HUES6 (cell line): ENCODE measurements around the gene APOL3.

Experiments used
- H3K27ac ChIP-seq: 2 replicates; pipeline ENCODE4 v1.7.0; 2013; ENCODE audit warnings: low read depth, mild to moderate bottlenecking, low read length, inconsistent platforms
- H3K27me3 ChIP-seq: 2 replicates; pipeline ENCODE4 v1.6.1; 2013; ENCODE audit warnings: low read length; ENCODE audit not compliant: control insufficient read depth, insufficient read depth
- H3K36me3 ChIP-seq: 2 replicates; pipeline ENCODE4 v1.6.1; 2013; ENCODE audit warnings: low read length; ENCODE audit not compliant: control insufficient read depth, insufficient read depth
- H3K4me1 ChIP-seq: 2 replicates; pipeline ENCODE4 v1.6.1; 2013; ENCODE audit warnings: low read length; ENCODE audit not compliant: control insufficient read depth, insufficient read depth
- H3K4me3 ChIP-seq: 2 replicates; pipeline ENCODE4 v1.5.1; 2013; ENCODE audit warnings: low read depth, low read length
- H3K9ac ChIP-seq: one replicate; pipeline ENCODE4 v1.6.1; 2013; ENCODE audit warnings: mild to moderate bottlenecking, low read length
- H3K9me3 ChIP-seq: 2 replicates; pipeline ENCODE4 v1.6.1; 2013; ENCODE audit warnings: low read depth, low read length; ENCODE audit not compliant: control insufficient read depth, insufficient read depth

The APOL3 gene

DNA sequence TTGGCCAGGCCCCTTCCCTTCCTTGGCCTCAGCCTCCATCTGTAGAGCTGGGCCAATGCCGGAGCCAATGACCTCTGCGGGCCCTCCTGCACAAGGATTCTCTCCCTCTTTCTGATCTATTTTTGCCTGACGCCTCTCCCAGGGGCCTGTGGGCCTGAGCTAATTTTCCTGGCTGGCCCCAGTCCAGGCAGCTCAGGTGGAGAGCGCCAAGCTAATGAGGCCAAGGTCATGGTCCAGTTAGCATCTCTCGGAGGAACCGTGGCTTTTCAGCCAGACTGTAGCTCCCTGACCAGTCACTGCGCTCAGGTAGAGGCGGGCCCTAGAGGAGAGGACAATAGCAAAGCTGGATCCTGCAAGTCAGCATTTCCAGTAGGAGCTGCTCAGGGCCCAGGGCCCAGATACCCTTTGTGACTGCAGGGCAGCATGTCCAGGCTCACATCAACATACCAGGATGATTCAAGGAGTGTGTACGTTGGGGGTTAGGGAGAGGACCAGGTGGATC, 43.5 kb downstream of the APOL3 start:
- Histone ChIP-seq H3K4me3 (no peak overlapping the region), H3K9me3 (no peaks in the 10 kb centered on the region), H3K9ac (no peak overlapping the region), H3K27me3 (no peaks in the 10 kb centered on the region), H3K36me3 (no peaks in the 10 kb centered on the region), H3K27ac (no peak overlapping the region), H3K4me1 (peaks cover 4% of the 10 kb centered on the region; the same call in 1 of the 2 replicates)

DNA sequence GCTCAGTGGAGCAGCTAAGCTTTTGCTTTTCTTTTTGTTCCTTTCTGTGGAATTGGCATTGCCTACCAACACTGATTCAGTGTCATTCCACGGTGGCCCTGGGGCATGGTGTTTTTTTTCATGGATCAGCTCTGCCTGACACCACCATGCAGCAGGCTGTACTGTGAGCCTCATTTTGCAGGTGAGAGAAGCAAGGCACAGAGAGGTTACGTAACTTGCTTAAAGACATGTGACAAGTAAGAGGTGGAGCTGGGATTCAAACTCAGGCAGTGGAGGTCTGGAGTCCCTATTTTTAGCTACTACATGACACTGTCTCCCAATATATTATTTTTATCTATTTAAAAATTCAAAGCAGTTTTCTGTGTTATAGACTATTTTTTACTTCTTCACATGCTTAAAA, 44.4 kb downstream of the APOL3 start:
- Histone ChIP-seq H3K27me3 (no peaks in the 10 kb centered on the region), H3K4me1 (peaks cover 3% of the 10 kb centered on the region; the same call in 1 of the 2 replicates)

DNA sequence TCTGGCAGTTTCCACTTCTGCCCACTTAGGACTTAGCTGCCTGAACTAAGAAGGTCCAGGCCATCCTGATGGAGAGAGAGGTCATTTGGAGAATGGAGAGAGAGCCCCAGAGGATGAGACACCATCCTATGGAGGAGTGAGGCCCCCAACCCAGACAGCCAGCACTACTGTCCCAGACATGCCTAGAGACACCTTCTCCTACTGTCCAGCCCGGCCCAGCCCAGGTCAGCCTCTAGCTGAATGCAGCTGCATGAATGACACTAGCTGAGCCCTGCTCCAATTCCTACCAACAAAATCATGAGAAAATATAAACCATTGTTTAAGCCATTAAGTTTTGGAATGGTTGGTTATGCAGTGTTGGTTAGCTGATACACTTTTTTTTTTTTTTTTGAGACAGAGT, 47.4 kb downstream of the APOL3 start:
- Histone ChIP-seq H3K9me3 (no peaks in the 10 kb centered on the region), H3K36me3 (no peaks in the 10 kb centered on the region), H3K9ac (no peak overlapping the region), H3K27ac (no peak overlapping the region), H3K27me3 (no peaks in the 10 kb centered on the region), H3K4me3 (no peak overlapping the region), H3K4me1 (peaks cover 7% of the 10 kb centered on the region; the same call in 1 of the 2 replicates)

More for the DNA sequence above, 44.4 kb downstream of the APOL3 start:
- Histone ChIP-seq H3K4me3 (no peak overlapping the region), H3K9me3 (no peaks in the 10 kb centered on the region), H3K36me3 (no peaks in the 10 kb centered on the region), H3K27ac (no peak overlapping the region), H3K9ac (no peak overlapping the region)

DNA sequence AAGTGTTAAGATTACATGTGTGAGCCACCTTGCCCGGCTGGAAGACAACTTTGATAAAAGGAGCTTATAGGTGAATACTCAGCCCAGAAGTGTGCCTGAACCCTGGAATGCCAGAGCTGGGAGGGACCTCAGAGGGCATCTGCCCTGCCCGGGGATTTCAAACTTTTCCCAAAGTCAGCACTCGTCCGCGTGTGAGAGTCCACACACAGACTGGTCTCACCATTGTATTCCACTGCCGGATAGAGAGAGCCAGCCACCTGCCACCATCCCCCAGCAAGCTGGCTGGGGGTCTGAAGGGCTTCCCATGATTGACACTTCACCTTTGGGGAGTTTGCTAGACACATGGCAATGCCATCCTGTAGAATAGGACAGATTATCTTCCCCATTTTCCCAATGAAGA, 49.2 kb downstream of the APOL3 start:
- H3K9ac ChIP-seq = no peak overlapping the region
- peaks cover 7% of the 10 kb centered on the region; the same call in 1 of the 2 replicates for H3K4me1 ChIP-seq
- no peaks in the 10 kb centered on the region for H3K36me3 ChIP-seq
- no peak overlapping the region for H3K4me3 ChIP-seq
- H3K9me3 ChIP-seq = no peaks in the 10 kb centered on the region
- no peaks in the 10 kb centered on the region for H3K27me3 ChIP-seq
- no peak overlapping the region for H3K27ac ChIP-seq

DNA sequence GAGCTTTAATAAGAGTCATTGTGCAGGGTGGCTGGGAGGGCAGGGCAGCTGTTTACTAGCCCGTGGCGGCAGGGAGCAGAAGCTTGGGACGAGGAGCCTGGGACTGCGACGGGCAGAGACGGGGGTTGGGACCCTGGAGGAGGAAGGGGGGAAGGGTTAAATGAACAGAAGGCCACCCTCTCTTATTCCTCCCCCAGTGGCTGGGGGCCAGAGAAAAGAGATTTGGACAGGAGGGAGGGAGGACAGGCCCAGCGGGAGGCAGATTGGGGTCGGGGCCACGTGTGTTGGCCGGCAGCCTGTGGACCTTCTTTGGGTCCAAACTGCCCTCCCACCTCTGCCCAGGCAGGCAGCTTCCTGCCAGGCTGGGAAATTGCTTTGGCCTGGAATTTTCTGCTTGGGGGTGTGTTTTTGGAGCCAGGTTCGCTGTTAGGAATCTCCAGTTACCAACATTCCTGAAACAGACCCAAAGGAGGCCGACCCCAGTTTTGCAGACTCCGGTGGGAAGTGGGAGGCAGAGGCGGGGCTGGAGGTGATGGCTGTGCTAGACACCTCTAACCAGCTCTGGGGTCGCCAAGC, 50.2 kb downstream of the APOL3 start:
- no peaks in the 10 kb centered on the region for H3K27me3 ChIP-seq
- peaks cover 12% of the 10 kb centered on the region; the same call in 1 of the 2 replicates for H3K4me1 ChIP-seq
- no peak overlapping the region for H3K27ac ChIP-seq
- no peak overlapping the region for H3K4me3 ChIP-seq
- no peaks in the 10 kb centered on the region for H3K36me3 ChIP-seq
- H3K9me3 ChIP-seq = no peaks in the 10 kb centered on the region
- H3K9ac ChIP-seq = no peak overlapping the region

DNA sequence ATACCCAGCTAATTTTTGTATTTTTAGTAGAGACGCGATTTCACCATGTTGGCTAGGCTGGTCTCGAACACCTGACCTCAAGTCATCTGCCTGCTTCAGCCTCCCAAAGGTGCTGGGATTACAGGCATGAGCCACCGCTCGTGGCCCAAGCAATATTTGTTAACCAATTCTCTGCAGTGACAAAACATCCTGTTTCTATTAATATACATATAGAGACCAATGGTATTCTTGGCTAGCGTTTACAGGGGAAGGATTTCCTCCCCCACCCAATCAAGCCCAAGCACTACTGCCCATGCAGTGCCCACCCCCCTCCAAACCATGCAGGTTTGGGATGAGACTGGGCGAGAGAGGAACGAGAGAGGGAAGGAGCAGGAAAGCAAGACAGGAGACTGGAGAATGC, 53.1 kb downstream of the APOL3 start:
- Histone ChIP-seq H3K27ac (no peak overlapping the region), H3K9me3 (no peaks in the 10 kb centered on the region), H3K36me3 (no peaks in the 10 kb centered on the region), H3K27me3 (no peaks in the 10 kb centered on the region), H3K4me1 (peaks cover 12% of the 10 kb centered on the region; the same call in 1 of the 2 replicates), H3K4me3 (no peak overlapping the region), H3K9ac (no peak overlapping the region)

DNA sequence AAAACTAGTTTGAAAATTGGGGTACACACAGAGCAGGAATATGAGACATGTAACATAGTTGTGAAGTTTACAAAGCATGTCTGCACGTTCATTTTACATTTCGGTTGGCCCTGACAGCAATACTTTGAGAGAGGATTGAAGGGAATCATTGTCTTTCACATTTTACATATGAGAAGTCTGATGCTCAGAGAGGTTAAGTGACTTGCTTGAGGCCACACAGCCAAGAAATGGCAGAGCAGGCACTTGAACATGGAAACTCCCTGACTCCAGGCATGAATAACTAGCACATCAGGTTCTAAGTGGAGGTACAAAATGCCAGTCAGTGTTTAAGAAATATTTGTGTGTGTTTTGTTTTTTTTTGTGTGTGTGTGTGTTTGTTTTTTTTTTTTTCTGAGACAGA, 53.6 kb downstream of the APOL3 start:
- Histone ChIP-seq H3K4me1 (peaks cover 12% of the 10 kb centered on the region; the same call in 1 of the 2 replicates), H3K27ac (no peak overlapping the region)

DNA sequence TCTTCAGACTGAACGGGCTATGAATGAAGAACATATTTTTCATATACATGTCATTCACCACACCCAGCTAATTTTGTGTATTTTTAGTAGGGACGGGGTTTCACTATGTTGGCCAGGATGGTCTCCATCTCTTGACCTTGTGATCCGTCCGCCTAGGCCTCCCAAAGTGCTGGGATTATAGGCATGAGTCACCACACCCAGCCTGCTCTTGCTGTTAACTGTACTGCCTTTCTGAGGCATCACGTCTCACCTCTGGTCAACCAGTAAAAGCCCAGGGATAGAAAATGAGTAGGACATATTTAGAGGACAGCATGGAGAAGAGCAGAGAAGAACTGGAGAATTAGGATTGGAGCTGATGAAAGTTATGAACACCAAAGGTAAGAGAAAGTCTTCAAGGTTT, 55.6 kb downstream of the APOL3 start:
- no peaks in the 10 kb centered on the region for H3K36me3 ChIP-seq
- no peak overlapping the region for H3K9ac ChIP-seq
- no peaks in the 10 kb centered on the region for H3K27me3 ChIP-seq
- no peak overlapping the region for H3K4me3 ChIP-seq
- peaks cover 6% of the 10 kb centered on the region; the same call in 1 of the 2 replicates for H3K4me1 ChIP-seq
- peaks cover 6% of the 10 kb centered on the region; the same call in 1 of the 2 replicates for H3K9me3 ChIP-seq
- no peak overlapping the region for H3K27ac ChIP-seq

More for the DNA sequence above, 53.6 kb downstream of the APOL3 start:
- Histone ChIP-seq H3K36me3 (no peaks in the 10 kb centered on the region), H3K9me3 (no peaks in the 10 kb centered on the region), H3K9ac (no peak overlapping the region), H3K4me3 (no peak overlapping the region), H3K27me3 (no peaks in the 10 kb centered on the region)

DNA sequence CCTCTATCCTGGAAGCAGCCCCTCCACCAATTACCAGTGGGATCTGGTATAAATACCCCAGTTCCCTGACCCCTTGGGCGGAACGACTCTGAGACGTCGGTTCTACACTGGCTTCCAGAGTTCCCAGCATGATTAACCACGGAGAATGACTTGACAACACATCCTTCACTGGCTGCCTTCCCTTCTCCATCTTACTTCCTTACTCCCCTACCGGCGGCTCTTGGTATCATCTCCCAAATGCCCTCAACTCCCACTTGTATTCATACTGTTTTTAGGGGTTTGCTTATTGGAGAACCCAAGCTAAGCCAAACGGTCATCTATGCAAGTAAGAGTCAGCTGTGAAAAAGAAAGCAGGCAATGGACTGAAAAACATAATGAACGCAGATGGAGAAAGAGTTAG, 56.1 kb downstream of the APOL3 start:
- Histone ChIP-seq H3K4me3 (no peak overlapping the region), H3K27me3 (no peaks in the 10 kb centered on the region), H3K27ac (no peak overlapping the region), H3K36me3 (no peaks in the 10 kb centered on the region), H3K4me1 (0 out of 2 replicates have a peak, but pooled peaks cover 4% of the 10 kb centered on the region), H3K9ac (no peak overlapping the region), H3K9me3 (peaks cover 7% of the 10 kb centered on the region; the same call in 1 of the 2 replicates)

DNA sequence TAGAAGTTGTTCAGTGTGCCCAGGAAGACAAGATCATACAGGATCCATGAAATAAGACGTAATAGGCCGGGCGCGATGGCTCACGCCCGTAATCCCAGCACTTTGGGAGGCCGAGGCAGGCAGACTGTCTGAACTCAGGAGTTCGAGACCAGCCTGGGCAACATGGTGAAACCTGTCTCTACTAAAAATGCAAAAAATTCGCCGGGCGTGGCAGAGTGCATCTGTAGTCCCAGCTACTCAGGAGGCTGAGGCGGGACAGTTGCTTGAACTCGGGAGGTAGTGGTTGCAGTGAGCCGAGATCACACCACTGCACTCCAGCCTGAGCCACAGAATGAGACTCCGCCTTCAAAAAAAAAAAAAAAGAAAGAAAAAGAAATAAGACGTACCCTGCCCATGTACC, 56.7 kb downstream of the APOL3 start:
- H3K4me3 ChIP-seq = no peak overlapping the region

DNA sequence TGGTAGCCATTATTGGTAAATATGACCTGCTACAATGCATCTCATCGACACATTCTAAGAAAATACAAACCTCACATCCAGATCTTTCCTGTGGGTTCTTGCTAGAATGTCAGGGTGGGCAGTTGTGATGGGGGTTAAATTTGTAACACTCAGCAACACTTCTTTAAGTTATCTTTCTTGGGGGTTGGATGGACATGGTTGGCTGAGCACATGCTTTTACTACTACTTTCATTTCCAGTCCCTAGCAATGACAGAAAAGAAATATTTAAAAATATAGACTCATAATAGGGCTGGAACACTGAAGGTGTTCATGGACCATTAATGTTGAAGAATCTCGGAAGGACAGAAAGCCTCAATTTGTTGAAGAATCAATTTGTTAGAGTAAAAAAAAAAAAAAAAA, 57.6 kb downstream of the APOL3 start:
- H3K9me3 ChIP-seq = peaks cover 7% of the 10 kb centered on the region; the same call in 1 of the 2 replicates
- no peak overlapping the region for H3K4me3 ChIP-seq
- H3K27me3 ChIP-seq = no peaks in the 10 kb centered on the region
- H3K36me3 ChIP-seq = no peaks in the 10 kb centered on the region
- H3K4me1 ChIP-seq = 0 out of 2 replicates have a peak, but pooled peaks cover 4% of the 10 kb centered on the region
- no peak overlapping the region for H3K27ac ChIP-seq
- no peak overlapping the region for H3K9ac ChIP-seq

More for the DNA sequence above, 56.7 kb downstream of the APOL3 start:
- no peak overlapping the region for H3K27ac ChIP-seq
- H3K36me3 ChIP-seq = no peaks in the 10 kb centered on the region
- peaks cover 7% of the 10 kb centered on the region; the same call in 1 of the 2 replicates for H3K9me3 ChIP-seq
- 0 out of 2 replicates have a peak, but pooled peaks cover 4% of the 10 kb centered on the region for H3K4me1 ChIP-seq
- H3K27me3 ChIP-seq = no peaks in the 10 kb centered on the region
- H3K9ac ChIP-seq = no peak overlapping the region
